Retinal pigment epithelial cell (primary cell): ENCODE measurements around the gene LAMTOR1.
"Not testable (repeated sequence)": the region's sequence is repeated elsewhere in the genome, so short reads cannot be mapped to it uniquely, and the experiment has no call there.

Source experiments
- DNase-seq: peaks from one replicate; pipeline ENCODE4 v3.0.0-alpha.2; 2010; ENCODE audit warnings: low read depth
- H3K4me3 ChIP-seq: 2 replicates; pipeline ENCODE4 v1.5.1; 2011; ENCODE audit warnings: mild to moderate bottlenecking, low read length, control low read depth, moderate library complexity
- CTCF ChIP-seq: conservative IDR thresholded peaks from 2 replicates; pipeline ENCODE4 v1.5.1; 2011; ENCODE audit warnings: low read depth, low read length, control low read depth, inconsistent platforms

LAMTOR1 gene

GRCh38 chr11:72102946-72103753 lies at the start of gene LAMTOR1:
Gene LAMTOR1, minus strand, starts transcription at chr11:72103297. Its CDS starts 73 bp downstream, at chr11:72103224.
- peak within 1 kb of the TSS; percentile 69 for H3K4me3 ChIP-seq
- peak; percentile 38 for TF ChIP-seq CTCF
- DNase-seq: peak; percentile 97

- no peak for DNase-seq
- no peak for TF ChIP-seq CTCF
- no peak overlapping the region for H3K4me3 ChIP-seq
Measured at GRCh38 chr11:72150882-72151281, 47.8 kb upstream of the LAMTOR1 start.

DNA sequence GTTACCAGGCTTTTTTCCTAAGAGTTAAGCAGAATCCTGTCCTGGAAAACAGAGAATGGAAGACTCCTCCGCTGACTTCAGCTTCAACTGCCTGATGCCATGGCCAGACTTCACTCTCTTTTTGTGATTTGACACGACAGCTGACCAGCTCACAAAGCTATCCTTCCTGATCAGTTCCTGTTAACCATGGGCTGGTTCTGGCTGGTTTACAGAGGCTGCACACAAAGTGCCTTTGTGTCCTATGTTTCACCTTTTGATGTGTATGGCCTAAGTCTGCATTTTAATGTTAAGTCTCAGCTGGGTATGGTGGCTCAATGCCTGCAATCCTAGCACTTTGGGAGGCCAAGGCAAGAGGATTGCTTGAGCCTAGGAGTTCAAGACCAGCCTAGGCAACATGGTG lies 43.5 kb upstream of the LAMTOR1 start:
- DNase-seq: no peak
- no peak for TF ChIP-seq CTCF
- no peak overlapping the region for H3K4me3 ChIP-seq

DNA sequence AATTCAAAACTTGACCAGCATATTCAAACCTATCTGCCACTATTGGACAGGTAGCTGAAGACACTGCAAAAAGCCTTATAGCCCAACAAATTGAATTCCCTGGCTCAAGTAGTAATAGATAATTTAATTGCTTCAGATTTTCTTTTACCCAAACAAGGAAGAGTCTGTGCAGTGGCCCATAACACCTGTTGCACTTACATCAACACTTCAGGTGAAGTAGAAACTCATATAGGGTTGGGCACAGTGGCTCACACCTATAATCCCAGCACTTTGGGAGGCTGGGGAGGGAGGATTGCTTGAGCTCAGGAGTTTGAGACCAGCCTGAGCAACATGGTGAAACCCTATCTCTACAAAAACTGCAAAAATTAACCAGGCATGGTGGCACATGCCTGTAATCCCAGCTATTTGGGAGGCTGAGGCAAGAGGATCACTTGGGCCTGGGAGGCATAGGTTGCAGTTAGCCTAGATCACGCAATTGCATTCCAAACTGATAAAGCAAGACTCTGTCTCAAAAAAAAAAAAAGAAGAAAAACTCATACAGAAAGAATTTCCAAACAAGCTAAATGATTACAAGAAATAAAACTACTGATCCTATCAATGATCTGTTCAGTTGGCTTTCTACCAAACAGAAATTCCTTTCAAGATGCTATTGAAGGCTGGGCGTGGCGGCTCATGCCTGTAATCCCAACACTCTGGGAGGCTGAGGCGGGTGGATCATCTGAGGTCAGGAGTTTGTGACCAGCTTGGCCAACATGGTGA lies 41.9 kb upstream of the LAMTOR1 start:
- H3K4me3 ChIP-seq: no peak overlapping the region
- DNase-seq: peak; percentile 81
- no peak for TF ChIP-seq CTCF

- H3K4me3 ChIP-seq, DNase-seq: not testable (repeated sequence)
Measured at GRCh38 chr11:72142543-72142942, 39.4 kb upstream of the LAMTOR1 start.

DNA sequence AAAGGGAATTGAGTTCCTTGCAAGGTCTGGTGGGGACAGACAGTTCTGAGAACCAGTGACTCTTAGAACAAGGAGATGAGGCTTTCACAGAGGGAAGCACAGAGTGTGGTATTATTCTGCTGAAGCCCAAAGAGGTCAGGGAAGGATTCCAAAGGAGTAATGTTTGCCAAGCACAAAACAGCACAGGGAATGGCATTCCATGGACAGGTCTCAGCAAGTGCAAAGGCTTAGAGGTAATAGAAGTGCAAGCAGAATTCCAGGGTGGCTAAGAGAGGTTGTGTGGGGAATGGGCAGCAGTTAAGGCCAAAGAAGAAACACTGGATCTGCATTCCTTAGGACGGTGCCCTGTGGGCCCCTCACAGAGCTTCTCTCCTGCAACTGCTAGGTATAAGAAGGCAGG lies 39.0 kb upstream of the LAMTOR1 start:
- not testable (repeated sequence) for H3K4me3 ChIP-seq

DNA sequence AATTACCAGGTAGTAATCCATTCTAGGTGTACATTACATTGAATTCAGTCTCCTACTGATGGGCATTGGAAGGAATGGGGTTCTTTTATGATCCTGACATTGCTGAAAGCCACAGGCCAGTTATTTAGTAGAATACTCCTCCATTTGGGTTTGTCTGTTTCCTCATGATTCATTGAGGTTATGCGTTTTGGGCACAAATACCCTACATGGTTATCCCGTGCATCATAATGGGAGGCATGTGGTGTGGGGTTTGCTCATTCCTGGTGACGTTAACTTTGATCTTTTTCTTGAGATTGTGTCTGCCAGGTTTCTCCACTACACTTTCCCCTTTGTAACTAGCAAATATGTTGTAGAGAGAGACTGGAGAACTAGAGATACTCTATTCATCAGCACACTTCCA lies 38.0 kb upstream of the LAMTOR1 start:
- no peak overlapping the region for H3K4me3 ChIP-seq
- peak; percentile 76 for DNase-seq
- no peak for TF ChIP-seq CTCF

More for the DNA sequence above, 39.0 kb upstream of the LAMTOR1 start:
- DNase-seq: peak; percentile 58

DNA sequence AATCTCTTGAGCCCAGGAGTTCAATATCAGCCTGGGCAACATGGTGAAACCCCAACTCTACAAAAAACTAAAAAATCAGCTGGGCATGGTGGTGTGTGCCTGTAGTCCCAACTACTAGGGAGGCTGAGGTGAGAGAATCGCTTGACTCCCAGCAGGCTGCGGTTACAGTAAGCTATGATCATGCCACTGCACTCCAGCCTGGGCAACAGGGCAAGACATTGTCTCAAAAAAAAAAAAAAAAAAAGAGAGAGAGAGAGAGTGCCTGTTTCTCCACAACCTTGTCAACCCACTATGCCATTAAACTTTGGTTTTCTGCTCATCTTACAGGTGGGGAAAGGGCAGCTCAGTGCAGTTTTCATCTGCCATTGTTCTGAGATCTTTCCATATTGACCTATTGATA lies 37.6 kb upstream of the LAMTOR1 start:
- no peak overlapping the region for H3K4me3 ChIP-seq
- no peak for DNase-seq
- no peak for TF ChIP-seq CTCF
